HG03064 (cell line): ENCODE measurements around the gene SH3PXD2A.

Source experiments
- ATAC-seq: cut with Tn5 transposase; IDR thresholded peaks from one replicate; pipeline ENCODE4 v1.9.1; 2021; ENCODE audit warnings: low read depth; ENCODE audit not compliant: unreplicated experiment

The SH3PXD2A gene

DNA sequence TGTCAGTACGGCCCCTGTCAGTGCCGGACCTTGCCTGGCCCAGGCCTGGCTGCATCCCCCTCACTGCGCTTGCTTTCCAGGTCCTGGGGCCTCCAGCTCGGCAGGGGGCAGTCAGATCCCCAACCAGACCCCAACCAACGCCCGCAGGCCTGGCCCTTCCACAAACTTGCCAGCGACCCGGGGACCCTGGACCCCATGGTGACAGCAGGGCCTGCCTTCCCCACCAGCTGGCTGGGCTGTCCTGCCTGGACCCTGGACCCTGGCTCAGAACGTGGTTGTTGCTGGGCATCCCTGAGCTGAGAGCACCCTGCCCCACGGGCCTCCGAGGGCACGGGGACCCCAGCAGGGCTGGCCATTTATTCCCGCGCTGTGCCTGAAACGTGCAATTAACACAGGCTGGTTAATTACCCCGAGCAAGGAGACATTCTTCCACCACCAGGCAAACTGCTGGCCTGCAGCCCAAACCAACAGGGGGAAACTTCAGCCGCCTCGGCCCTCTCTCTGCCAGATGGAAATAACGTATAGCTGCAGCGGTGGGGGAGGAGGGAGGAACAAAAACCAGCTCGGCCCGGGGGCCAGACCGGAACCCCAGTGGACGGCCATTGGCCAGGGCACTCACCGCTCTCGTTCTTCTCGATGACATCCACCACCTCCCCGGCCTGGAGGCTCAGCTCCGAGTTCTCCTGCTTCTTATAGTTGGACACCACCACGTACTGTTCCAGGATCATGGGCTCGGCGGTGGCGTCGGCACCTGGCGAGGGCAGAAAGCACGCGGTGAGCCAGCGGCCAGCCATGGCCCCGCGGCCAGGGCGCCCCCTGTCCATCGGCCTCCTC, 194.8 kb downstream of the SH3PXD2A start:
- ATAC-seq: peak; percentile 19

DNA sequence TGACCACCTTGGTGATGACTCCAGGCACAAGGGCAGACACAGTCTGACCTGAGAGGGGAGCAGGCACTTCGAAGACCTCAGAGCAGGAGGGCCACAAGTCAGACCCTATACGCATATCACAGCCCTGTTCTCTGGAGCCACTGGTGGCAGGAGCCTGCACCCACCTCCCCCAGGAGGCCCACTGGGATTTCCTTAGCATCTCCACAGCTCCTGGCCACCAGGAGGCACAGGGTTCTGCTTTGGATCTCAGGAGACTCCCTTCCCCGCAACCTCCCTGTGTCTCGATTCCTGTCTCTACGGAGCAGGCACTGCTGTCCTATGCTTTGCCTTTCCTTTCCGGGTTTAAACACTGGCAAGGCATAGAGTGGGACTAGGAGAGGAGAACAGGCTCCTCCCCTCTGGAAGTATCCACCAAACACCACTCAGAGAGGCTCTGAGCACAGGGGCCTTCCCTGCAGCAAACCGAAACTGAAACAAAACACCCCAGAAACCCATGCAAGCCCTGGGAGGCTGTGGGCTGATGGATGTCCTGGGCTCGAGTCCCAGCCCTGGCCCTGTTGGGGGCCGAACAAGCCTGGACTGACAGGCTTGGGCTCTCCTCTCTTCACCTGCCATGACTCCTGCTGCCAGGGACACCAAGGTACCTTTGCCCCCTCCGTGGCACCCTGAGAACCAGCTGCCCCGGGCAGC, 195.6 kb downstream of the SH3PXD2A start:
- peak; percentile 63 for ATAC-seq

DNA sequence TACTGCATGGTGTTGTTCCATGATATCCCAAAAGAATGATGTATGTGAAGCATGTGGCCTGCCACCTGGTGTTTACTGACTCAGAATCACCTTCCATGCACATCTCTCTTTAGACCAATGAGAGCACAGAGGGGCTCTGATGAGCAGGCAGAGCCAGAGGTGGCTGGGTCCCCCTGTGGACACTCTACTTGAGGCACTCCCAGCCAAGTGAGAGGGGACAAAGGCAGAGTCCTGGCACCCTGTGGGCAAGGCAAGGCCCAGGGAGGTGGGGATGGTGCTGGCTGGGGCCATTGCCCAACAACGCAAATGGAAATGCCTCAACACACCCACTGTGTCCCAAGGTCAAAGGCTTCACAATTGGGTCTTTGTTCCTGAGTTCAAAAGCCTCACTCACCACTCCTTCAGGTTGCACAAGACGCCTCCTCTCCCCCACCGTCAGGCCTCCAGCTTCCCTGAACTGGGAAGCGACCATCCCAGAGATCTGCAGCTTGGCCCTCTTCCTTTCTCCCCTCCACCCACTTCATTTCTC, 197.3 kb downstream of the SH3PXD2A start:
- ATAC-seq: no peak

DNA sequence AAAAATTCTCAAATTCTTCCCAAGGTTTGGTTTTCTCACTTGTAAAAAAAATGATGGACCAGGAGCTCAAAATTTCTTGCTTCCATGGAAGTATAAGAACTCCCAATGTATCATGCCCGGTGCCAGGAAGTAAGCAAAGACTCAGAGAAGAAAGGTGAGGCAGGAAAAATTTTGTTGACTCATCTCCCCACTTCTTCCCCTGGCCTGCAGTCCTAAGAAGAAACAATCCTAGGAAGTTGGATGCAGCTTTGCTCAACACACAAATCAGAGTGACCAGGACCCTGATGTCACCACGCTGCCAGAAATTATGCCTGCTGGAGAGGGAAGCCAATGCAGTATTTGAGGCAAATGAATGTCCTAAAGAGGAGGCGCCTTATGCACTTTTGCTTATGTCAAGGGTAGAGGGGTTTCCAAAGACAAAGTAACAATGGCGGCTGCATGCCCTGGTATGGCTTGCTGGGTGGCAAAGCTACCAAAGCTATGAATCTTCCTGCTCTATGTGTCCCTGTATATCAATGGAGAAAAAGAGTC, 198.2 kb downstream of the SH3PXD2A start:
- no peak for ATAC-seq

DNA sequence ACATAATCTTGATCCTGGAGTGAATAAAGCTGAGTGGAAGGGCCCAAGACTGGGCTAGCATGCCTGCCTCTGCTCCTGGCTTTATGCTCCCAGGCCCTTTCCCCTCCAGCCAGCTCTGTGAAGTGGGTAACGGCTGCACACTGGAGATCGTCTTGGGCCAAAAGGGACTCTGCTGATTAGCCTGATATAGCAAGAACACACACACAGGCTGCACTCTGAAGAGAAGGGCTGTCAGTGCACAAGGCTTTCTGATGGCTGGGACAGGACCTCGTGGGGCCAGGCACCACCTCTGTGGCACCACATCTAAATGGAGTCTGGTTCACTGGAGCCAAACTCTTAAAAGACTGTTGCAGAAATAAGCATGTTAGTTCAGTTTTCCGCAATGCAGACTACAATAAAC, 200.5 kb downstream of the SH3PXD2A start:
- ATAC-seq: no peak

DNA sequence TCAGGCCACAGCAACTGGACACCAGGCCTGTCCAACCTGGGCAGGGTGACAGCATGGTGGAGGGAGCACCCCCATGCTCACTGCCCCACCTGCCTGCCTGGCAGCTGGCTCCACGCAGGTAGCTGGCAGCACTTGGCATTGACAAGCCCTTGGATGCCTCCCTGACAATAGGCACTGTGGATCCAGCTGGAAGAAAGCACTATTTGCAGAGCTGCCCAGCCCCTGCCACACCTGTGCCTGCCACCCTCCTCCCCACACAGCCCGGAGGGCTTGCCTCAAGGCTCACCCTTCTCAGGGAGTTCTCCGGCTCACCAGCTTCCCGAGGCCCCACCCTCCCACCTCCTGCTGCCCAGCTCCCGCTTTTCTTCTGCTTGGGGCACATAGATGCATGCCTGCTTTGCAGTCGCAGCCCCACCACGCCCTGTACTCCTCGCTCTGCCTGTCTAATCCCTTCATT, 201.8 kb downstream of the SH3PXD2A start:
- ATAC-seq: no peak

DNA sequence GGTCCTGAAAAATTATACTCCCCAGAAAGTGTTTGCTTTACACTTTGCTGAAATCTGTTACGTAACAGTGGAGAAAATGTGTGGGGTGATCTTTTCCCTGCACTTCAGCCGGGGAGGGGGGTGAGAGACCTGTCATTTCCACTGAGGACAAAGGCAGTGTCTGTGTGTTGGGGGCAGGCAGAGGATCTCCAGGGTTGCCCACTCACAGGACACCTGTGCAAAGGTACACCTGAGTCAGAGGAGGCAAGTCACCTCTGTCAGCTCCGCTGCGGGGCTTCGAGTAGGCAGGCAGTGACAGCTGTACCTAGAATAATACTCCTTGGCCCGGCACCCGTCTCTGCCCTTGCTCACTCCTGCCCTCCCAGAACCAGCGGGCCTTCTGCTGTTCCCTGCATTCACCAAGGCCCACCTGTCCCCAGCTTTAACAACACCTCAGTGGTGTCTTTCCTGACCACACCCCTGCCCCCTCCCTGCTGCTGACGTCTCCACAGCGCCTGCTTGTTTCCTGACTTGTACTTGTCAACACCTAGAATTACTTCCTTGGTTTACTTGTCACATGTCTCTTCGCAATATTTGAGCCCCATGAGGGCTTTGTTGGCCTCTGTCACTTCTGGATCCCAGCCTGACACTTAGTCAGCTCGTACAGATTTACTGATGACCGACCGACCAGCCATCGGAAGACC, 202.6 kb downstream of the SH3PXD2A start:
- no peak for ATAC-seq

DNA sequence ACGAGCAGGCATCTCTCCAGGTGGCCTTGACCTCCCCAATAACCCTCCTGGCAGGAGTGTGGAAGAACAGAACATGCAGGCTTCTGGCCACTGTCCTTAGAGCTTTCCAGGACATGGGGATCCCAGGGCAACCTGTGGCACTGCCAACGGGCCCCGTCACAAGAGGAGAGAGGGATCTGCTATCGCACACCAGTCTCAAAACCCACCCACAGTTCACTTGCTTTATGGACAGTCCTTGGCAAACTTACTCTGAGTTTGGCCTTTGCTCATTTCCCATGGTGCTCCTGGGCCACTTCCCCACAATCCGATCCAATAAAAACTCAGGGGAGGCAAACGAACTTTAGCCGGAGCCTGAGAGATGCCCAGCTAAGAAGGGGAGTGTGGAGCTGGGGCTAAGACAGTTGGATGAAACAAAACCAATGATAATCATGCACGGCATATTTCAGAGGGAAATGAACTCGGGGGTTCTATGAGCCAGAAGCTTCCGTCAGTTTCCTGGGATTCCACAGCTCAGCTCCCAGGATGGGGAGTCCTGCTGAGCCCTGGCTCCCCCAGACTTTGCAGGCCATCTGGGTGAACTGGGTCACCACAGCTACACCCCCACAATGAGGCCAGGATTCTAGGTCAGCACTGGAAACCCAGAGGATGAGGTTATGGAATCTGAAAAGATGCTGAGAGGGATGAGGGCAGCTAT, 203.4 kb downstream of the SH3PXD2A start:
- ATAC-seq: no peak

DNA sequence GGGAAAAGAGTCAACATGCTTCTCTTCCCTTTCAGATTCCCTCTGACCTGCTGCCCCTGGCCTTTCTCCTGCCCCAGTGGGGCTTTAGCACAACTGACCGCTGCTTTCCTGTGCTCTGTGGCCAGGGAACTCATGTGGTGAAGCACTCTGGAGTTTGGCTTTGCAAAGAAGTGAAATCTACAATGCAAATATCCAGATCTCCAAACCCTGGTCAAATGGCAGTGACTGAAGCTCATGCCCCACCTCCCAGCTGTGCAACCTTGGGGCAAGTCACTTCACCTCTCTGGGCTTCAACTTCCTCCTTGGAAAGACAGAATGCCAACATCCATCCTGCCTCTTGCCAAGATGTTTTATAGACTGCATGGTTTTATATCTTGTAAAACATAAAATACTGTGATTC, 204.0 kb downstream of the SH3PXD2A start:
- no peak for ATAC-seq

DNA sequence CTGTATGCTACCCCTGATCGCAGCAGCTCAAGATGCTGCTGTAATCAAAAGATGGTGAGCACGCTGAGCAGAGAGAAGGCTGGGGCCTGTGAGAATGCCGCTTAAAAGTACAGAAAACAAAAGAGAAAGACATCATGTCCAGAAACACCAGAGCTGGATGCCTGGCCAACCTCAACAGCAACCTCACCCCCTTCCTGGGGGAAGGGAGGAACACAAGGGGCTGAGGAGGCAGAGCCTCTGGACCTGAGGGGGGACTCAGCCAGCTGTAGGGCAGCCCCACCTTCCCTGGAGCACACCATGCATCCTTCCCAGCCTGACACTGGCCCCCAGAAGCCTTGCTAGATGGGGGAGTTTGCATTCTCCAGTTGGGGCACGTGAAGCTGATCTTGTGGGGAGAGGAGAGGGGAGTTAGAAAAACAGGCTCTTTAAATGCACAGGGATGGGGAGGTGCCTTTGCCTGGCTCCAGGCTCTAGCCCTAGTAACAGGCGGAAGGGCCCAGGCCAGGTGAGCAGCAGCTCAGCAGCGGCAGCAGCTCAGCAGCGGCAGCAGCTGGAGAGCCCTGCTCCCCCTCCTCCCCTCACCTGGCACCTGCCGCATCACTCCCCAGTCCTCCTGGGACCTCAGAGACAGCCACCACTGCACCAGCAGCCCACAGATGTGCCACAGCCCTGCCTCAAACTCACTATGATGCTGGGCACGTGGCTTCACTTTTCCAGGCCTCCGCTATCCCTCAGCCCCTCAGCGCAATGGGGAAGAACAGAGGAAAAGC, 205.5 kb downstream of the SH3PXD2A start:
- ATAC-seq: no peak

DNA sequence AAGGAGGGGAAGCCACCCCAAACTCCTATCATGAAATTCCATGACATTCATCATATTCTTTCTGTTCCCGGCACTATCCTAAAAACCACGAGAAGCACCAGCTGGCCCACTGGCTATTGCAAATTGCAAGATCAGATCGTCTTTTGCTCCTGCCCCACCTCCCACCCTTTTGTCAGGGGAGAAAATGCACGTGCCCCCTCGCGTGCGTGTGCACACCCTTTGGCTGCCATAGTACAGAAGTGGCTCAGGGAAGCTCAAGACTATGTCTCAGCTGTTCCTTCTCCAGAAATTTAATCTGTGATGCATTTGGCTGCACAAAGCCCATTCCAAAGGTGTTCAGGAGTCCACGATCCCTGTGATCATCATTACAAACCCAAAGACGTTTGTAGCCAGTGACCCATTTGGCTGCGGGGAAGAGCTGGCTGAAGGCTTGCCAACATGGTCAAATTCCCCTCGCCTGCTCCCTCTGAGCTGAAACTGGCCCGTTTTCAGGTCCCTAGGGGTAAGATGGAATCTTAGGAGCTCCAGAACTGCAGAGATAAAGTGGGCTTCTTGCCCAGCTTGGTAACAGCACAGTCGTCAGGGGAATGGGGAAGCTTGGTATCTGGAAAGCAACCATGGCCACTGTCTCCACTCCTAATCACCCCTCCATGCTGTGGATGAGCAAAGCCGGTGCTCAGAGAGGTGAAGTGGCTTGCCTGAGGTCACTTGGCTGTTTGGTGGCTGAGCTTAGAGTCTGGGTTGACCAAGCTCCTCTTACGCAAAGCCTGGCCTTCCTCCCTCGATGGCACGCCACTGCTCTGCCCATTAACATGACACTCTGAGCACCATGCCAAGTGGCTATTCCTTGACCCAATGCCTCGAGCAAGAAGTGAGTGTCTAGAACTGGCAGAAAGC, 206.5 kb downstream of the SH3PXD2A start:
- no peak for ATAC-seq

DNA sequence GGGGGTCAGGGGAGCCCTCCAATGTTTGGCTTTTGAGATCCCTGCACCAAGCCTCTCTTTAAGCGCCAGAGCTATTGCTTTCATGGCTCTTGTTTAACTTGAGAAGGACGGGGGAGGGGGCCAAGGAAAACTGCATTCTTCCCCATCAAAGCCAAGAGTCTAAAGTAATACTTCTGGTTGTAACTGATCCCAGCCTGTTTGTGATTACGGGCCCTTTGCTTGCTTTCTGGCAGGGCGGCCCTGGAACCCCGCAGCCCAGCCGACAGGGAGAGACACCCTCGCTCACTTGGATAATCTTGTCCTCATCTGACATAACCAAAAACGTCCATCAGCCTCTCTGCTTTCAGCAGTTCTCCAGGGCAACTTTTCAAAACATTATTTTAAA, 207.1 kb downstream of the SH3PXD2A start:
- ATAC-seq: no peak

DNA sequence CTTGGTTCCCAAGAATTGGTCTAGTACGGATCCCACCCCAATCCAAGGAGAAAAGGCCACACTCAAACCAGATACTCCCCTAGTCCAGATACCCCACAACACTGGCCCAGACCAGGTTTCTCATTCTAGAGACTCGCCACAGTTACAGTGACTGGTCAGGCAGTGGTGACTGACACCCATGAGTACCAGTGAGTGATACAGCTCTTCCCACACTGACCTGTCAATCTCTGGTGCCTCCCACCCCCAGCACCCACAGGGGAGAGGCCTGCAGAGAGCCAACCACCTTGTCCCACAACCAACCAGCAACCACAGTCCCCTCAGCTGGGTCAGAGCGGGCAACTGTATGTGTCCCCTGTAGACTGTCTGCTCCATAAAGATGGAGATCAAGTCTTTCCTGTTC, 209.1 kb downstream of the SH3PXD2A start:
- no peak for ATAC-seq

DNA sequence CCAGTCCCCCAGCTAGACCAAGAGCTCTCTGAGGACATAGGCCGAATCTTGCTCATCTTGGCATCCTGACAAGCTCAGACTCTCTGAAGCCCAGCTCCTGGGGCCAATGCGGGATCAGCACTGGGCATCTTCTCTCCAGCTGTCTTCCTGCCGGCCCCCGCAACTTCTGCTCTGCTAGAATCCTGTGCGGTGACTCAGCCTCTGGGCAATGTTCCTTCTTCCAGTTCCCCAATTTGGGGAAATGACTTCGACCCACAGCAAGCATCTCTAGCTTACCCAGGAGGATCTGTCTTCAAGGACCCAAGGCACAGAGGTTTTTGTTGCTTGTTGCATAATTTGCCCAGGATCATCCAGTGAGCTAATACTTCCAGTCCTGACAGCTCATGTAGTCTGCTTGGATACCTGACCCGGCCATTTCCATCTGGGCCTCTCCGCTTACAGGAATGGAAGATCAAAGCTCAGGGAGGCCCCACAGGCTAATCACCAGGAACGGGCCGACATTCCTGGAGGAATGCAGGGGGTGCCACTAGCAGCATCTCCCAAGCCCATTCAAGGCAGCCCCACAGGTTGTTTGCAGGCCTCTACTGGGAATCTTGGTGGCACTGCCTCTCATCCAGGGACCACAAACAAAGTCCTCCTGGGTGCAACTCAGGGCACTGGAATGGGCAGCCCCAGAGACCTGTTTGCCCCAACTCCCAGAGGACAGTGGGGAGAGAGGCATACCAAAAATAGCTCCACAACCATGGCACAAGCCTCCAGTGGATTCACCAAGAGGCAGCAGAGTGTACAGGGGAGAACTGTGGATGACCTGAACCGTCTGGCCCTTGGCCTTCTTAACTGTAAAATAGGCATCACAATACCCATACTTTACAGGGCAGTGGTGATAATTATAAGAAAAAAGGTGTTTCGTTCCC, 210.0 kb downstream of the SH3PXD2A start:
- no peak for ATAC-seq

DNA sequence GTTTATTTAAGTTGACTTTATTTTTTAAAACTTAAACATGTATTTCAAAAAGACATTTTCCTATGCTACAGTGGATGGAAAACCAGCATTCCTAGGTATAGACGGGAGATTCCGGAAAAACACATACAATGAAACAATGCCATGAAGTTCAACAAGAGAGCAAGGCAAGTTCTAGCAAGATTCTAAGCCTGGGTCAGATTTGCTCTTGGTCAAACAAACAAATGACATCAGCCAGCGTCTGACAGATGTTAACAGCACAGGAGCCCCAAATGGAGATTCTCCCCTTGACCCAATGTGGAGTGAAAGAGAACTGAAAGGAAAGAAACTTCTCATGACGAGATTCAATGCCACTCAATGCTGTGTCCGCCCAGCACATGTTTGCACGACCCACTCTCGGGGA, 212.0 kb downstream of the SH3PXD2A start:
- no peak for ATAC-seq

DNA sequence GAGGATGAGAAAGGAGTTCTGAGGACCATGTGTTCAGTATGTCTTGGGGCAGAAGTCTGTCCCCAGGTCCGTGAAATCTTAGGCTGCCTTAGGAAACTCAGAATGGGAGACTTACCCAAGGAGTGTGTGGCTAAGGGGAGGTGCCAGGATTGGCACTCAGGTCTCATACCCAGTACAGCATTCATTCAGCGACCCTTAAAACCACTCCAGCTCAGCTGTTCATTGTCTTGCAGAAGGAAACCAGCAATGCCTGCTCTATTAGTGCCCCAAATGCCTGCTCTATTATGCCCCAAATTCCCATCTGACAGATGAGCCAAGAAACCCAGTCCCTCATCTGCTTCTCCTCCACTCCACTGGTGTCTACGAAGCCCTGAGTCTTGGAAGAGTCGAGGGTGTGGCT, 214.1 kb downstream of the SH3PXD2A start:
- ATAC-seq: no peak

DNA sequence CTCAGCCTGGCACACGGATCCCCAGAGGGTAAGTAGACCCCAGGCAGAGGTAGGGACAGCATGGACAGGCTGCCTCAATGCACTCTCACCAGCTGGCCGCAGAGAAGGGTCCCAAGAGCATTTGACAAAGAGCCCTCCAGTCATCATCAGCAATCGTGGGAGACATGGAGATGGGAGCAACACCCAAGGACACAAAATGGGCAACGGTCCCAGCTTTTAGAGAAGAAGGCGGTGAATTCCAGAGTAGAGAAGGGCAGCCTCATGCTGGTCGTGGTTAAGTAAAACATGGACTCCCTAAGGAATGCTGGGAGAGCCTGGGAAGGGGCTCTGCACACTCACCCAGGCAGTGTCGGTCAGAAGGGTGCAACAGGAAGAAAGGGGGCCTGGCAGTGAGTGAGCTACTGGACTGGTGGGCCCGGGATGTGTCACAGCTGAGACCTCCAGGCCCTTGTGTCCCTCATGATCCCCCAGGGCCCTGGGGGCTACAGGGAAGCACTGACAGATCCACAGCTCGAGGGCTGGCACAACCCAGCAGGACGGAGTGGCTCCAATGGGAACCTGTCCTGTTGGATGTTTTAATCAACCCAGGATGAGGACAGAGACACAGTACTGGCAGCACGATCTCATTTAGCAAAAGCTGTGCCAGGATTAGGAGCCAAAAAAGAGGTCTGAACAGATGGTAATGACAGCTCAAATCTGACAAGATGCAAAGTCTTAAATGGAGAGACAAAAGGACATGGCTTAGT, 214.8 kb downstream of the SH3PXD2A start:
- ATAC-seq: no peak
